DND-41 (cell line): Measurements from ENCODE around the gene UBE3C.

Experiments used
- ATAC-seq: fragments of 200-7000 bp; cut with Tn5 transposase; 3 replicates; pipeline ENCODE4 v1.9.1; 2021; ENCODE audit warnings: low read depth; ENCODE audit not compliant: insufficient read depth
- DNase-seq: peaks from one replicate; pipeline ENCODE4 v3.0.0-alpha.2; 2020
- H2AFZ ChIP-seq: 2 replicates; pipeline ENCODE4 v1.6.0; 2012; ENCODE audit warnings: low read depth, low read length
- H3K27ac ChIP-seq: 2 replicates; pipeline ENCODE4 v1.5.1; 2012; ENCODE audit warnings: low read length, inconsistent platforms
- H3K27me3 ChIP-seq: fragments of 200-600 bp; sonication (generic); 2 replicates; pipeline ENCODE4 v1.6.0; 2012; ENCODE audit warnings: low read length, mild to moderate bottlenecking, inconsistent platforms; ENCODE audit not compliant: insufficient read depth, poor library complexity
- H3K36me3 ChIP-seq: 2 replicates; pipeline ENCODE4 v1.5.1; 2012; ENCODE audit warnings: low read length, inconsistent platforms; ENCODE audit not compliant: insufficient read depth
- H3K4me1 ChIP-seq: 2 replicates; pipeline ENCODE4 v1.5.1; 2012; ENCODE audit warnings: mild to moderate bottlenecking, low read length; ENCODE audit not compliant: insufficient read depth
- H3K4me2 ChIP-seq: 2 replicates; pipeline ENCODE4 v1.6.0; 2012; ENCODE audit warnings: mild to moderate bottlenecking, moderate library complexity, low read length, inconsistent platforms; ENCODE audit not compliant: insufficient read depth
- H3K4me3 ChIP-seq, 2 experiments: fragments of 200-600 bp in 1 of 2; shearing (Covaris generic) in 1 of 2; 2 replicates each; pipeline ENCODE4 v1.5.1; 2012 to 2016; ENCODE audit warnings: inconsistent platforms in 2 of 2, low read length in 2 of 2, mild to moderate bottlenecking in 2 of 2, low read depth in 1 of 2, moderate library complexity in 1 of 2
- H3K79me2 ChIP-seq: 2 replicates; pipeline ENCODE4 v1.6.0; 2012; ENCODE audit warnings: low read length, inconsistent platforms; ENCODE audit not compliant: insufficient read depth
- H3K9ac ChIP-seq: 2 replicates; pipeline ENCODE4 v1.6.0; 2012; ENCODE audit warnings: low read depth, mild to moderate bottlenecking, inconsistent platforms, low read length, moderate library complexity
- H3K9me3 ChIP-seq: 2 replicates; pipeline ENCODE4 v1.5.1; 2012; ENCODE audit warnings: low read length, moderate library complexity, mild to moderate bottlenecking, inconsistent platforms; ENCODE audit not compliant: insufficient read depth, severe bottlenecking
- H4K20me1 ChIP-seq: 2 replicates; pipeline ENCODE4 v1.6.0; 2012; ENCODE audit warnings: low read length; ENCODE audit not compliant: insufficient read depth
- EZH2 ChIP-seq: IDR thresholded peaks from 3 replicates; pipeline ENCODE4 v1.6.1; 2012; ENCODE audit warnings: borderline replicate concordance, low read depth, mild to moderate bottlenecking, moderate library complexity, low read length, inconsistent platforms; ENCODE audit not compliant: severe bottlenecking
- TF ChIP-seq, protein P1 (sequence below): IDR thresholded peaks from 2 replicates; pipeline ENCODE4 v1.5.1; 2012; ENCODE audit warnings: borderline replicate concordance, low read length, moderate library complexity, mild to moderate bottlenecking; ENCODE audit not compliant: poor library complexity, severe bottlenecking; ENCODE audit errors: extremely low read depth

Gene UBE3C

GRCh38 chr7:157188091-157188665 is 49.5 kb downstream of the UBE3C start:
- H3K4me2 ChIP-seq: no peak overlapping the region
- no peak overlapping the region for H2AFZ ChIP-seq
- H3K4me3 ChIP-seq: no peak overlapping the region
- no peak overlapping the region for H3K9ac ChIP-seq
- 0 out of 2 replicates have a peak, but pooled peaks cover 7% of the 10 kb centered on the region for H3K79me2 ChIP-seq
- TF ChIP-seq EZH2: no peak
- TF ChIP-seq, protein P1, sequence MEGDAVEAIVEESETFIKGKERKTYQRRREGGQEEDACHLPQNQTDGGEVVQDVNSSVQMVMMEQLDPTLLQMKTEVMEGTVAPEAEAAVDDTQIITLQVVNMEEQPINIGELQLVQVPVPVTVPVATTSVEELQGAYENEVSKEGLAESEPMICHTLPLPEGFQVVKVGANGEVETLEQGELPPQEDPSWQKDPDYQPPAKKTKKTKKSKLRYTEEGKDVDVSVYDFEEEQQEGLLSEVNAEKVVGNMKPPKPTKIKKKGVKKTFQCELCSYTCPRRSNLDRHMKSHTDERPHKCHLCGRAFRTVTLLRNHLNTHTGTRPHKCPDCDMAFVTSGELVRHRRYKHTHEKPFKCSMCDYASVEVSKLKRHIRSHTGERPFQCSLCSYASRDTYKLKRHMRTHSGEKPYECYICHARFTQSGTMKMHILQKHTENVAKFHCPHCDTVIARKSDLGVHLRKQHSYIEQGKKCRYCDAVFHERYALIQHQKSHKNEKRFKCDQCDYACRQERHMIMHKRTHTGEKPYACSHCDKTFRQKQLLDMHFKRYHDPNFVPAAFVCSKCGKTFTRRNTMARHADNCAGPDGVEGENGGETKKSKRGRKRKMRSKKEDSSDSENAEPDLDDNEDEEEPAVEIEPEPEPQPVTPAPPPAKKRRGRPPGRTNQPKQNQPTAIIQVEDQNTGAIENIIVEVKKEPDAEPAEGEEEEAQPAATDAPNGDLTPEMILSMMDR: no peak
- no peaks in the 10 kb centered on the region for H3K9me3 ChIP-seq
- no peaks in the 10 kb centered on the region for H3K27me3 ChIP-seq
- H3K36me3 ChIP-seq: peaks cover 92% of the 10 kb centered on the region
- no peaks in the 10 kb centered on the region for H3K4me1 ChIP-seq
- no peak overlapping the region for H3K27ac ChIP-seq
- no peak for ATAC-seq
- H4K20me1 ChIP-seq: peaks cover 9% of the 10 kb centered on the region; the same call in 1 of the 2 replicates
- DNase-seq: no peak

DNA sequence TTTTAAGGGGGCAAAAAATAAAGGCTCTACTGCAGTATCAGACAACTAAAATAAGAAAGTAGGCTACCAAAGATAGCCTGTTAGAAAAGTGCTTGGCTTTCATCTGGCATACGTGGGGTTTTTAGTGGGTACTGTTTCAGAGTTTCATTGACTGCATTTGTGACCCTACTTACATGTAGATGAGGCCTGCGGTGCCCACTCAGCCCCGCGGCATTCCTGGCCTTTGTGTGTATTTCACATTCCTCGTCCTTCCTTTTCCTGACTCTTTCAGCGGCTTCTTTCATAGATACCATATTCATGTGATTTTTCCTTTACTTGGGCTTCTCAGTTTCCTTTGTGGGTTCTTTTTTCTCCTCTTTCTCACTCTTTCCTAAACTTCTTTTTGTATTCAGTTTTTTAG is 50.7 kb downstream of the UBE3C start:
- TF ChIP-seq EZH2: no peak
- TF ChIP-seq, protein P1: no peak
- no peak for ATAC-seq
- Histone ChIP-seq H3K27me3 (no peaks in the 10 kb centered on the region), H3K27ac (no peak overlapping the region), H3K4me3 (no peak overlapping the region), H3K9ac (no peak overlapping the region), H3K4me2 (no peak overlapping the region), H3K4me1 (no peaks in the 10 kb centered on the region), H3K9me3 (no peaks in the 10 kb centered on the region), H2AFZ (no peak overlapping the region), H3K79me2 (peaks cover 8% of the 10 kb centered on the region; the same call in 1 of the 2 replicates), H4K20me1 (peaks cover 9% of the 10 kb centered on the region; the same call in 1 of the 2 replicates), H3K36me3 (peaks cover 94% of the 10 kb centered on the region)
- DNase-seq: no peak

DNA sequence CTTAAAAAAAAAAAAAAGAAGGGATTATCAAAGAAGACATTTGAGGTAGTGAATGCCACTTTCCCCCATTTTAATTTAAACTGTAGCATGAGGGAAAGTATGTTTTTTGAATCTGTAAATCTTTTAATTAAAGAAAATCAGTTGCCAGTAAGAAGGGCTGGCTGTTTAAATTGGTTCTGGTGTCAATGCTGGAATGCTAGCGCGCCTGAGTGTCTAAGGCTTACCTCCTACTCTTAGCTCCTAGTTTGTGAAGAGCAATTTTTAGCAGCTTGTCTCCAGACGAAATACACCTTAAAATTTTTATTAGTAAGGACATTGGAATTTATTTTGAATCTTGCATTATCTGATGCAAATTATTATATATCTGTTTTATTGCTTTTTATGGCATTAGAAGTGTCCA is 54.1 kb downstream of the UBE3C start:
- Histone ChIP-seq H2AFZ (no peak overlapping the region), H3K27ac (no peak overlapping the region), H3K27me3 (no peaks in the 10 kb centered on the region), H3K4me2 (no peak overlapping the region), H3K9me3 (no peaks in the 10 kb centered on the region), H3K79me2 (peaks cover 10% of the 10 kb centered on the region), H3K9ac (no peak overlapping the region), H4K20me1 (peaks cover 9% of the 10 kb centered on the region; the same call in 1 of the 2 replicates), H3K4me1 (no peaks in the 10 kb centered on the region), H3K36me3 (peaks cover 91% of the 10 kb centered on the region), H3K4me3 (no peak overlapping the region)
- TF ChIP-seq, protein P1: no peak
- TF ChIP-seq EZH2: no peak
- DNase-seq: no peak
- no peak for ATAC-seq
